NCI-H774 (cell line): ENCODE measurements around the gene MTCL3.

Experiments used
- DNase-seq: peaks from one replicate; lab custom pipeline; 2025; lab: John Stamatoyannopoulos, UW

The MTCL3 gene

DNA sequence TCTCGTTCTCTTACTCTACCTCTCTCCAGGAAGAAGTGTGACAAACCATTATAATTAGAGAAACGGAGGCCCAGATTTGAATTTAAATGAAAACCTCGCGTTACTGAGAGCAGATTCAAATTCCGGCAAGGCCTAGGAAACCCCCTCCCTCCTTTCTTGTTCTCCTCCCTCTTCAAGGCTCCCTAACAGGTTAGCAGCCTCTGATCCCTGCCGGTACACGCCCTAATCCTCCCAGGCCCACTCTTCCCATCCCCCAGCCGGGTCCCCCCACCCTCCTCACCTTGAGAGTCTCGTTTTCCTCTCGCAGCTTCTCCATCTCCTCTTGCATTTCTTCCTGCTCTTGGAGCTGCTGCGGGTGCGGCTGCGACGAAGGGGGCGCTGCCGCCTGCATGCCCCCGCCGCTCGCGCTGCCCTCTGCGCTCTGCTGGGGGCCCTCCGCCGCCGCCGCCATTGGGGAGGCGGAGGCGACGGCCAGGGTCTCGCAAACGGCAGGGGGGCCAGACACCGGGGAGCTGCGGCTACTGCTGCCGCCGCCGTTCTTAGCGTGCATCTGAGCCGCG, 3.8 kb downstream of the MTCL3 start:
- peak; percentile 79 for DNase-seq

- DNase-seq = no peak
Observed at GRCh38 chr6:127514773-127515227, 4.3 kb downstream of the MTCL3 start.

DNA sequence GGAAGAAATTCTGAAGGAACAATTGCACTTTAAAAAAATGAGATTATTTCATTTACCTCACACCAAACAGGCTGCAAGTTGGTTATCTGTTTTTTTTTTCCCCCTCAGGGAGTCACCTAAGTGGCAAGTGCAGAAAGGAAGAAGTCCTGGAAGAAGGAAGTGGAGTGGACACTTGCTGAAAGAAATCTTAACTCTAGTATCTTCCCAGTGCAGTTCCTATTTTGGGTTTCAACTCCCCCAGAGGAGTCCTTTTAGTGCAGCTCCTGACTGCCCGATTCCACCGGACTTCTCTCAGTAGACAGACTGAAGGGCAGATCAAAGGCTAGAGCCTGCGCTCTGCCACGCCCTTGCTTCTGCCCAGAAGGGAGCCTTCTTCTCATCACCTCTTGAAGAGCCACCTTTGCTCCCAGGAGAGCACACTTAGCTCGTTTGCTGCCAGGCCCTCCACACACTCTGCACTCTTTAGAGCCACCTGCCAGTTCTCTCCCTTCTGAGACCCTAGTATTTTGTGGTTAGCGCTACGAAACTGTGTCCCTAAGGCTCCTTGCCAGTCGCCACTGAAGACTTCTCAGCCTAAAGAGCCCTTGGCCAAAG, 4.9 kb downstream of the MTCL3 start:
- no peak for DNase-seq

DNA sequence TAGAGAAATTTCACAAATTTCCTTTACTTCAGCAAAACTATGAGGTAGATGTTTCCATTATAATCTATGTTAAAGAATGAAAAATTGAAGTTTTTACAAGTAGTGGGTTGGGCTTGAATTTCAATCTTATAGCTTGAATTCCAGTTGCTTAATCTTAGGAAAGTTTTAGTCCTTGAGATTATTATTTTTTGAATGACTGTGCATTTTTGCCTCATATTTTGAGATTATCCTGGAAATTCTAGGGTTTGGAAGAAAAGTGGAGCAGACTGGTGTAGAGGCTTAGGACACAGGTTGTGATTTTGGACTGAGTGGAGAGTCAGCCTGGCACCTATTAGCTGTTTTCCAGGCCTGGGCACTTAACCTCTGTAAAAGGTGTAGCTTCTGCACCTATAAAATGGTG, 5.7 kb downstream of the MTCL3 start:
- DNase-seq = no peak

GRCh38 chr6:127510876-127511275, 8.3 kb downstream of the MTCL3 start:
- DNase-seq = no peak

DNA sequence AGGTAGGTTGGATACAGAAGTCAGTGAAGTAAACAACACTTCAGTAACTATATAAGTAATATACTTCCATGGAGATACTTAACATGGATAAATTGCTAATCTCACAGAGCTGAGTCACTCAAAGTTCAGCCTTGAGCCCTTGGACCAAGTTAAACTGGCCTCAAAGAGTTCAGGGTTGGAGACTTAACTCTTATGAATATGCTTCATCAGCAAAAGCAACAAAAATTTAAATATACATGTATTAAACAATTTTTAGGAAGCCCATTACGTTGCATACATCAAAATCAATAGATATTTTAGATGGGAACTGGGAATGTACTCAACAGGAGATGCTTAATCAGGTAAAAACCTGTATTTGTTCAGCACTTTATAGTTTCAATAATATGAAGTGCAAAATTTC, 12.2 kb downstream of the MTCL3 start:
- no peak for DNase-seq

DNA sequence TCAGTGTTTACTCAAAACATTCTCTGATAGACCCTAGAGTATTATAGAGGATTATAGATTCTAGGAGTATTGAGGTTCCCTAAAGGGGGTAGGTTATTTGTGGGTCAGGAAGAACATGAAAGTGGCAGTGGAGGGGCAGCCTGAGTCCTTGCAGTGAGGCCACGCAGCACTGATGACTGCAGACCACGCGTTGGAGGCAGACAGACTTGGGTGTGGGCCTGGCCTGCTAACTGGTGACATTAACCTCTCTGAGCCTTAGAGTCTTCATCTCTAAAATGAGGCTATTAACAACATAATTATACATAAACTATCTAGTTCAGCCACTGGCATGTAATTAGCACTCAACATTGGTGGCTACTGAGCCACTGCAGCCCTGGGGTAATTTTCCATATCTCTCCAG, 16.1 kb downstream of the MTCL3 start:
- no peak for DNase-seq

- no peak for DNase-seq
Observed at GRCh38 chr6:127497410-127497809, 21.7 kb downstream of the MTCL3 start.

- DNase-seq = no peak
Observed at GRCh38 chr6:127496471-127496870, 22.7 kb downstream of the MTCL3 start.

GRCh38 chr6:127494240-127494767, 24.8 kb downstream of the MTCL3 start:
- DNase-seq = no peak

DNA sequence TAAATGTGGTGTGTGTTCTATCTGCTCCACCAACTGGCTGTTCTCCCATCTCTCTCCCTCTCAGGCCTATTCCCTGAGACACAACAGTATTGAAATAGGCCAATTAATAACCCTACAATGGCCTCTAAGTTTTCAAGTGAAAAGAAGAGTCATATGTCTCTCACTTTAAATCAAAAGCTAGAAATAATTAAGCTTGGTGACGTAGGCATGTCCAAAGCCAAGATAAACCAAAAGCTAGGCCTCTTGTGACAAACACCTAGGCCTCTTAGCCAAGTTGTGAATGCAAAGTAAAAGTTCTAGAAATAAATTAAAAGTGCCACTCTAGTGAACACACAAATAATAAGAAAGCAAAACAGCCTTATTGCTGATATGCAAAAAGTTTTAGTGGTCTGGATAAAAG, 29.9 kb downstream of the MTCL3 start:
- DNase-seq = no peak

DNA sequence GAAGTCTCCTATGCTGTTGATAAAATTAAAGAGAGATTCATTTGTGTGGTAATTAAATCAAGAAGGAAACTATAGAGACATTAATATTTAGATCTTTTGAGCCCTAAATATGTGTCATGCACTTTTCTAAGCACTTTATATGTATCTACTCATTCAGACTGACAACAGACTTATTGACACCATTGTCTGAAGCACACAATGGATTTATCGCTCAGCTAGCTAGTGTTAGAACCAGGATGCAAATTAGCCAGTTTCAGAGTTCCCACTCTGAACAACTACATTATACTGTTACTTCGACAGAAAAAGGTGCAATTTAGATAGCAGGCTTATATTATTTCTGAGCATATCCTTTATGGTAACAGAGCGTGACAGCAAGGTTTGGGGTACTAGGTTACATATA, 32.2 kb downstream of the MTCL3 start:
- no peak for DNase-seq

DNA sequence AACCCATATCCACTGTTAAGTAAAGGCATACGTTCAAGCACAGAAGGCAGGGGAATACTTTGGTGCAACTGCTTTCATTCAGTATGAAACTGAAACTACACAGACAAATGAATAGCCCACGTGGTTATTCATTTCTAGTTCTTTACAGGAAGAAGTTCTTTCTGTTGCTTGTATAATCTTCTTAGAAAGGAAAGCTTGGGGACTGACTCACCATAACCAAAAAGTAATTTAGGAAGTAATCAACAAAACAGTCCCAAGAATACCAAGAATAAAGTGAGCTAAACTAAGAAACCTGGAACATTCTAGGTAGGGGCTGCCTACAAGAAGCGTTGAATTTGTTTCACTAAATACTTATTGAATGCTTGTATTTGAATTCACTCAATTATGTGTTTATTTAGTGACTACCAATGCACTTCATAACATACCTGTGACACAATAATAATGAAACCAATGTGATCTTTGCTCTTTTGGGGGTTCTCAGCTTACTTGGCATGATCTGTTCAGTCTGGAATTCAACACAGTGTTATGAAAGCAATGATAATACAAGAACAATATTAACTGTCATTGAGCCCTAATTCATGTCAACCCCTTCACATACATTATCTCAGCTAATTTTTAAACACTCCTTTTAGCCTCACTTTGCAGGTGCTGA, 34.8 kb downstream of the MTCL3 start:
- DNase-seq = no peak

GRCh38 chr6:127483399-127484055, 35.6 kb downstream of the MTCL3 start:
- DNase-seq = no peak

GRCh38 chr6:127482325-127482724, 36.8 kb downstream of the MTCL3 start:
- no peak for DNase-seq

- no peak for DNase-seq
Observed at GRCh38 chr6:127481628-127482027, 37.5 kb downstream of the MTCL3 start.

DNA sequence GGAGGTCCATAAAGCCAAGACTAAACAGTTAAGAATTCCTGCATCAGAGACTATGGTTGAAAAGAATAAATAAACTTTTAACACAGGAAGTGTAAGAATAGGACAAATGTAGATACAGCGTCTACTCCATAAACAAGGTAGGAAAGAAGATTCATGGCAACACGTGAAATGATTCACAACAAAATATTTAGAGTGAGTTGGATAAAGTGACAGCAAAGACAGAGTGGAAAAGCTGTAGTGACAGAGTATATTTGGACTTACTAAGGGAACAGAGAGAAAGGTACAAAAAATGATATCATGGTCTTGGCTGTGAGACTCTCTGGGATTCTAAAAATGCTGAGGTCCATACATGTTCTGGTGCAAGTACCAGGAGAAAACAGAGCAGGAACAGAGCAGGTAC, 38.0 kb downstream of the MTCL3 start:
- DNase-seq = no peak

- DNase-seq = no peak
Observed at GRCh38 chr6:127477658-127478057, 41.5 kb downstream of the MTCL3 start.

DNA sequence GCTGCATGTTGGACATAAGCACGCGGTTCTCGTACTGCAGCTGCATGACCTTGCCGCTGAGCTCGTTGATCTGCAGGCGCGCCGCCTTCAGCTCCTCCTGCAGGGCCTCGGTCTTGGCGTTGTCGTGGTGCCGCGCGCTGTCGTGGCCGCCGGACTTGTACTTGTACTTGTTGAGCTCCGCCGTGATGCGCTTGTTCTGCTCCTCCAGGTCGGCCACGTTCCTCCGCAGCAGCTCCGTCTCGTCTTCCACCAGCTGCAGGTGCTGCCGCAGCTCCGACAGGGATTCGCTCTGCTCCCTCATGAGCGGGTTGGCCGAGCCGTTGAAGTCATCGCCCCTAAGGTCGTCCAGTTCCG, 43.3 kb downstream of the MTCL3 start:
- DNase-seq = no peak

DNA sequence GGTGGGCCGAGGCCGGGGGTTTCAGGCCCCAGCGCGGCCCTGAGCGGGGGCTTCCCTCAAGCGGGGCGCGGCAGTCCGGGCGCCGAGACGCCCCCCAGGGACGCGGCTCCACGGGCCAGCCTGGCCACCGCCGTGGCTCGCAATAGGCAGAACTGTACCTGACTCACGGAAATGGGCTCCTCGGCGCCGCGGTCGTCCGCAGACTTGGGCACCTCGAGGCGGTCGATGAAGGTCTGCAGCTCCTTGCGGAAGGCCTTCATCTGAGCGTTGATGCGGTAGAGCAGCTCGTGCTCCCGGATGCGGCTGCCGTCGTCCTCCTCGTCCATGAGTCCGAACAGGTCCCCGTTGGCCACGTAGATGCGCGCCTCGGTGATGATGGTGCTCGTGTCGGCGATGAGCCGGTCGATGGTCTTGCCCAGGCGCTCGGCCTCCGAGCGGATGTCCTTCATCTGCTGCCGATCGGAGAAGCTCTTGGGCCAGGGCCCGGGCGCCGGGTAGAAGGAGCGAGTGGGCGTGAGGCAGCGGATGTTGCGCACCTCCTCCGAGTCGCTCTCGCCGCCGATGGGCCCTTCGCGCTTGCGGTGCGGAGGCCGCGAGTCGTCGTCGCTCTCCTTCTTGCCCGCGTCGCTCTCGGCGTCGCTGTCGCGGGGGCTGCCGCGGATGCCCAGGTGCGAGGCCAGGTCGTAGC, 43.9 kb downstream of the MTCL3 start:
- no peak for DNase-seq

- no peak for DNase-seq
Observed at GRCh38 chr6:127471379-127472255, 47.5 kb downstream of the MTCL3 start.
